Left hindlimb (tissue), 1 donor: Measurements from ENCODE around the gene UGT1A7.

ENCODE experiments used
- DNase-seq: peaks from one replicate; pipeline ENCODE4 v3.0.0-alpha.2; 2018

The UGT1A7 gene

GRCh38 chr2:233764761-233765160 lies 83.1 kb downstream of the UGT1A7 start:
- DNase-seq, result no peak

- DNase-seq, result no peak
These were observed 84.7 kb downstream of the UGT1A7 start for GRCh38 chr2:233766416-233766815.

GRCh38 chr2:233768076-233768475 lies 86.4 kb downstream of the UGT1A7 start:
- DNase-seq, result no peak

- no peak for DNase-seq
These were observed 87.6 kb downstream of the UGT1A7 start for GRCh38 chr2:233769260-233769659.

- DNase-seq, result no peak
These were observed 90.5 kb downstream of the UGT1A7 start for GRCh38 chr2:233772153-233772552.

GRCh38 chr2:233772583-233772982 lies 90.9 kb downstream of the UGT1A7 start:
- DNase-seq, result no peak

- DNase-seq, result no peak
These were observed 92.2 kb downstream of the UGT1A7 start for GRCh38 chr2:233773854-233774253.

GRCh38 chr2:233775414-233775813 lies 93.7 kb downstream of the UGT1A7 start:
- DNase-seq, result no peak

- no peak for DNase-seq
These were observed 96.3 kb downstream of the UGT1A7 start, which contains the start of gene MROH2A for GRCh38 chr2:233778030-233778429. Gene MROH2A, plus strand, starts transcription at chr2:233778330. Its CDS starts 1,029 bp downstream, at chr2:233779359.

GRCh38 chr2:233779722-233780121 lies 98.0 kb downstream of the UGT1A7 start:
- no peak for DNase-seq

GRCh38 chr2:233780771-233781170 lies 99.1 kb downstream of the UGT1A7 start:
- DNase-seq, result no peak

GRCh38 chr2:233789554-233789953 lies 107.9 kb downstream of the UGT1A7 start:
- no peak for DNase-seq

GRCh38 chr2:233791151-233791882 lies 109.6 kb downstream of the UGT1A7 start:
- no peak for DNase-seq

- DNase-seq, result no peak
These were observed 110.2 kb downstream of the UGT1A7 start for GRCh38 chr2:233791883-233792329.

- DNase-seq, result no peak
These were observed 111.0 kb downstream of the UGT1A7 start for GRCh38 chr2:233792720-233793119.

- no peak for DNase-seq
These were observed 111.9 kb downstream of the UGT1A7 start for GRCh38 chr2:233793465-233794127.

GRCh38 chr2:233794128-233794658 lies 112.5 kb downstream of the UGT1A7 start:
- DNase-seq, result no peak

- DNase-seq, result no peak
These were observed 114.1 kb downstream of the UGT1A7 start for GRCh38 chr2:233795735-233796171.

- no peak for DNase-seq
These were observed 114.6 kb downstream of the UGT1A7 start for GRCh38 chr2:233796254-233796653.

- DNase-seq, result no peak
These were observed 116.8 kb downstream of the UGT1A7 start for GRCh38 chr2:233798335-233799086.

- DNase-seq, result no peak
These were observed 117.5 kb downstream of the UGT1A7 start for GRCh38 chr2:233799087-233799665.

GRCh38 chr2:233799716-233800115 lies 118.0 kb downstream of the UGT1A7 start:
- no peak for DNase-seq

GRCh38 chr2:233800208-233800607 lies 118.5 kb downstream of the UGT1A7 start:
- DNase-seq, result no peak
